H4 (cell line): ENCODE data around the gene SYT6. TPM values are rescaled to one million over a fixed set of nuclear protein-coding genes. Genes with fewer than 3 reads are reported as not detected.

ENCODE experiments used
- DNase-seq: peaks from one replicate; pipeline ENCODE4 v3.0.0-alpha.2; 2015; ENCODE audit warnings: low spot score
- total RNA-seq: library from RNA; depleted of rRNA; stranded (reverse); fragments of >200 nt; shearing (Covaris generic); gene quantifications from 2 replicates; pipeline ENCODE4 v1.2.3, GENCODE V29; 2014

The SYT6 gene
- total RNA-seq, 1 experiment from 2014 or later, result not detected

DNA sequence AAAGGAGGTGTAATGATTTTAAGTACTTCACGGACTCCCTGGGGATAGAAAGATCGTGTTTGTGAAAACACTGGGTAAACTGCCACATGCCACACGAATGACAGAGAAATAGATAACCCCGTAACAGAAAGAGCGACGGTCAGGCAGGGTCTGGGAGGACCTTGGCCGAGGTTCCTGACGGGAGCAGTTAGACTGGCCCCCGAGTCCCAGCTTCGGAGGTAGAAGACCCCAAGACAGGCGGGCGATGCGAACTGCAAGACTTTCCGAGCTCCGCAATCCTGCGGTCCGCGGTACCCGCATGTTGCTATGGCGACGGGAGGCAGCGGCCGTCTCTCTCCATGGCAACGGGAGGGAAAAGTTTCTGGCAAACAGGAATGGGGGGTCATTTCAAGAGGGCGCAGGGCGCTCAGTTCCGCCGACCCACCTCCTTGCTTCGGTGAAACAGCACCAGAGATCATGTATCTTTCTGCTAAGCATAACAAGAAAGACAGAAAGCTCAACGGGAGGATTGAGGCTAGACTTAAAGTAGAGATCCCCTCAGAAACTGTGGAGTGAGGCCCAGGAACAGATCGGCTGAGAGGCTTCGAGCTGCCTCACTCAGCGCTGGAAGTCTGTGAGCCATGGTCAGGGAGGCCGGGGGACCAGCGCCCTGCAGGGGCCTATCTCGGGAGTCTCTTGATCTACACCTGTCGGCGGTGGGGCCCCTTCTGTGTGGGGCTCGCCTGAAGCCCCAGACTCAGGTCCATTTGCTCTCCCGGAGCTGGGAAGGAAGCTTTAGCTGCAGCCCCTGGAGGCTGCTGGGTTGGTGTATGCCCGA lies 685 bp upstream of the SYT6 start:
- DNase-seq, result no peak

GRCh38 chr1:114152508-114153260 lies 985 bp downstream of the SYT6 start:
- DNase-seq, result no peak

DNA sequence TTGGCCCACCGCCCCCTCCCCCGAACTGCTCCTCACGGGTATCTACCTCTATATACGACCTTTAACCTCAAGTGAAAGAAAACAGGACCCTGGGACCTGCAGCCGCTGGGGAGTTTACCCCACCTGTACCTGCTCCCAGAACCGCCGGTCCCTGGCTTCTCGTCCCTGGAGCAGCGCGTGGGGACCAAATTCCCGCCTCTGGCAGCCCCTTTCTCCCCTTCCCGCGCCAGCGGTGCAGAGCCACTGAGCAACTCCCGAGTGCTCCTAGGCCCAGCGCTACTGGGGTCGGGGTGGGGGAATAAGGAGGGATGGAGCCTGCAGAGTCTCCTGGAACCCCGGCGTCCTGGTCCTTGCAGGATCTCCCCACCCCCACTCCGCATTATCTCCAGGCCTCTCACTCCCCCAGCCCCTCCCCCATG lies 1.6 kb downstream of the SYT6 start:
- no peak for DNase-seq

GRCh38 chr1:114150016-114150415 lies 3.7 kb downstream of the SYT6 start:
- no peak for DNase-seq

- DNase-seq, result no peak
Observed at GRCh38 chr1:114149211-114149610, 4.5 kb downstream of the SYT6 start.

DNA sequence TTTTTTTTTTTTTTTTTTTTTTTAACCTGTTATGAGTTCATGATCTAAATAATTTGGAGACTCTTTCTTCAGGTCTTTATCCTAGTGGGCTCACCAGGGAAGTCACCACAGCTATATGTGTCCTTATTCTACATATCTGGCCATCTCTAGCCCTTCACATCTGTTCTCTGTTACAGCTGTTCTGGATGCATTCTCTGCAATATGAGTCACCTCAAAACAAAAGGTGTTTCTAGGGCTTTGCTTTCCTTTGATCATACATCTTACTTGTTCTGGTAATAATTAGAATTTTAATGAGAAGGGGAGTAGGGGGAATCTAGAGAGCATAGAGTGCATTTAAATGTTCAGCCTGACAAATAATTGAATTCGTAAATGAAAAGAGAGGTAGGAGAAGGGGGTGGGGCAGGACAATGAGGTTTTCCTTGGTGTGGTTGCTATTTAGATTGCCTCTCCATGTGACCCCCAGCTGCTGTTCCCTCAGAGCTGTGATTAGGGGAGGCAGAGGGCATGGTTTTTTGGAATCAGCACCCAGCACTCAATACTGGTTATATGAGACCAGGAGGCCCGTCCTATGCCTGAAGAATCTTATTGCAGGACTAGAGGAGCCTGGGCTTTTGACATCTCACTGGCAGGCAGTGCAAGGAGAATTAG lies 8.0 kb downstream of the SYT6 start:
- no peak for DNase-seq

DNA sequence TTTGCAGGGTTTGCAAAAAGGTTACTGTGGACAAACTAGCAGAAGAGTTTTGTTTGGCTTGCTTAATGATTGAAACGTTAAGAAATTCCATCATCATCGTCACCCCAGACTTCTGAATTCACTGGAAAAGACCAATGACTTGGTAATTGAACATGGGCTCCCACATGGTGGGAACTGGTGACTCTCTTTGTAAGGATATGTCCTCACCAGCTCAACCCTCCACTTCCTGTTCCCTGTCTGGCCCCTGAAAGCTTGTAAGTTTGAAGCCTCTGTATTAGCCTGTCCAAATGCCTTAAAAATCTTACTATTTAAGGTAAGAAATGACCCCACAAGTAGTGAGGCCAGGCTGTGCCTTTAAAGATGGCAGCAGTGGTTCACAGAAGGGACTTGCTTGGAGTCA lies 9.7 kb downstream of the SYT6 start:
- DNase-seq, result no peak

GRCh38 chr1:114139540-114139939 lies 14.1 kb downstream of the SYT6 start:
- no peak for DNase-seq

DNA sequence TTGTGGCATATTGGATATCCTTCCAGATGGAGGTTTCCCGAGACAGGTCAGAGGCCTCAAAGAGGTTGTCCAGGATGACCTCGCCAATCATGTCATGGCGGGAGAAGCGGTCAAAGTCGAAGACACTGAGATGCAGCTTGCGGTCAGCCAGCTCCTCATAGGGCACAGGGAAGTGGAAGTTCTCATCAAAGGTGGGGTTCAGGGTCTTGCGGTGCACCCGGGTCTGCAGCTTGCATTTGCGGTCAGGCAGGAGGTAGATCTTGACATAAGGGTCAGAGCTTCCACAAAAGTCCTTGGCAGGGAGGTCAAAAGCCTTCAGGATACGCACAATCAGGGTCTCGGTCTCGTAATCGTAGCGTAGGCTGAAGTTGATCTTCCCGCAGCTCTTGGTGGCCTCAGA lies 16.2 kb downstream of the SYT6 start:
- DNase-seq, result no peak

GRCh38 chr1:114135786-114136185 lies 17.9 kb downstream of the SYT6 start:
- no peak for DNase-seq

DNA sequence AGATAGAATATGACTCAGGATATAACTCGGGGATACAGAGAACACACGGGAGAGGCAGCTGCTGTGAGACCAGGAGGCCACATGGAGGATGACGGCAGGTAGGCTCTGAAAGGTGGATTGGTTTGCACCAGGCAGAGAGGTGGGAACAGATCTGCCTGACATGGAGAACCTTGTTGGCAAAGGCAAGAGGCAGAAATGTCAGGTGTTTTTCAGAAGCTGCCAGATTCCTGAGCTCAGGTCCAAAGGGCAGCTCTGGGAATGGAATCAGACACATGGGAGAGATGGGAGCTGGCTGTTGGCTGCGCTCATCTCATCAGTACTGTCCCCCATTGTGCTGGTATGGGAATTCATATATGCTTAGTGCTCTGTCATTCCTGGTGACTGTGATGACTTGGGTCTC lies 19.2 kb downstream of the SYT6 start:
- DNase-seq, result no peak

DNA sequence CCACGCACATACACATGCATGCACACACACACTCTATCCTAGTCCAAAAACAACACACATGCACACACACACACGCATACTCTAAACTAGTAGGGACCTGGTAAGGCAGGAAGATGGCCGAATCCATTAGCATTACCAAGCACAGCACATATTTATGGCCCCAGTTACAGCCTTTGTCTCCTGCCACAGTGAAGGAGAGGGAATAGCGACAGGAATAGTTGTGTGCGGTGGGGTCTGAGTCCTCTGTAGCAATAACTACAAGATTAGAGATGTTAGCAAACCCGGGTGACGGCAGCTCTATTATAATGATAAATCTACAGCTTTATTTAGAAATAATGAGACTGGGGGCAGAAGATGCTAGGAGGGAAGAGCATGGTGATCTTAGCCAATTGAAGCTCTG lies 20.5 kb downstream of the SYT6 start:
- DNase-seq, result no peak

DNA sequence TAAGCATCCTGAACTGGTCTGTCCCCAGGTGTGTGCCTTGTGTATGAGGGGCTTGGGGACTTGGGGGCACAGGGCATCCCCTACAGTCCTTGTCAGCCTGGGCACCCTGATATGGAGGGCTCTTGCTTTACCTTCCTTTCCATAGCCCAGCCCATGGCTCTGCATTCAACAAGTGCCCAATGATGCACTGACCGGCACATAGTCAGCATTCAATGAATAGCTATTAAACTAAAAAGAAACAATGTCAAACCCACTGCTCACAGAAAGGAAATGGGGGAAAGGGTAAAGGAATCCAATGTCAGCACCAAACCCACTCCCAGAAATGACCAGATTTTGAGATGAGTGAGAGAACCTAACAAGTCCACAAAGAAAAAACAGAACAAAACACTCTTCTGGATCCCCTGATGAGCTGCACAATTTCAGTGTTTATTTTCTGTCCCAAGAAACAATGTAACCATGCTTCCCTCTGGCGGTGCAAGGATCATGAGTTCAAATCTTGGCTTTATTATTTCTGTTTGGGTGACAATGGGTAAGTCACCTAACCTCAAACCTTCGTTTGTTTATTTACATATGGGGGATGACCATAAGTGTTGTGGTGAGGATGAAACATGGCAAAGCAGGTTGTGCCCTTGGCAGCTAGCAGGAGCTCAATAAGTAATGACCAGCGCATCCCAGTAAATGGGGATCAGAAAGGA lies 22.0 kb downstream of the SYT6 start:
- DNase-seq, result no peak

DNA sequence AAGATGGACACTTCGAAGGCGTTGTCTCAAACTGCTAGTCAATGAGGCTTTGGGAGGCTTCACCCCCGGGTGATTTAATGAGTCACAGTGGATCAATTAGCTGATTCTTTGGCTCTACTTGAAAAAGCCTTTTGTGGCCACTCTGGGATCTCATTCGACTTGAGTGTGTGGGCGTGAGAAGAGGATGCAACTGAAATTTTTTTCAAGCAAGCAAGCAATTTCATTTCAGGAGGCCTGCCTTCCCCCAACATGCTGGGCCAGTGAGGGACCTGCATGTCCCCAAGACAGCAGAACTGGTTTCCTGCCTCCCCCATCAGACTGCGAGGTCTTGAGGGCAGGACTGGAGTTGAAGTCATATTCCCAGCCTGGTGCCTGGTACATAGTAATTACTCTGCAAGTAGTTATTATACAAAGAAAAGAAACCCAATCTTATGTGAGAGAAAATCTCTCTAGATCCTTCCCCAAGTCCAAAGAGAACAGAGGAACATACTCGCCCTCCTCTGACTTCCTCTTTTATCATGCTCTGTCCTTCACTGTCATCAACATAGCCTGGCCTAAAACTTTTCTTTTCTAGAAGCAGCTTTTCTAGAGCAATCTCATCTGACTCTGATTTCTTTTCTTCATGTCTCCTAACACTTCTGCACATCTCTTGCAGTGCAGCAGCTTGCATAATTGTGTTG lies 22.7 kb downstream of the SYT6 start:
- no peak for DNase-seq

DNA sequence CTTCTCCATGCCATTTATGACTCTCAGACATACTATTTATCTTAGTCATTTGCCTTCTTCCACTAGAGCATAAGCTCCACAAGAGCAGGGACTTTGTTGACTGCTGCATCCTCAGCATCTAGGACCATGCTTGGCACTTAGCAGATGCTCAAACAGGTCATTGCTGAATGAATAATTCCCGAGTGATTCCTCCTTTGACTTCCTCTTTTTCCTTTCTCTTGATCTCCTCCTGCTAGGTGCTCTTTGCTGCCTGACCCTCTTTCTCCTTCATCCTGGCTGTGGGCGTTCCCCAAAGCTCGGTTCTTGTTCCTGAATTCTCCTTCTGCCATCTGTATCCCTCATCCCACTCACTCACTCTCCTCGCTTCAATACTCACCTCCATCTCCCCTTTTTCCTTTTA lies 23.5 kb downstream of the SYT6 start:
- DNase-seq, result no peak

GRCh38 chr1:114128293-114128692 lies 25.4 kb downstream of the SYT6 start:
- DNase-seq, result no peak

- no peak for DNase-seq
Observed at GRCh38 chr1:114126261-114127095, 27.2 kb downstream of the SYT6 start.

GRCh38 chr1:114124644-114125043 lies 29.0 kb downstream of the SYT6 start:
- DNase-seq, result no peak

DNA sequence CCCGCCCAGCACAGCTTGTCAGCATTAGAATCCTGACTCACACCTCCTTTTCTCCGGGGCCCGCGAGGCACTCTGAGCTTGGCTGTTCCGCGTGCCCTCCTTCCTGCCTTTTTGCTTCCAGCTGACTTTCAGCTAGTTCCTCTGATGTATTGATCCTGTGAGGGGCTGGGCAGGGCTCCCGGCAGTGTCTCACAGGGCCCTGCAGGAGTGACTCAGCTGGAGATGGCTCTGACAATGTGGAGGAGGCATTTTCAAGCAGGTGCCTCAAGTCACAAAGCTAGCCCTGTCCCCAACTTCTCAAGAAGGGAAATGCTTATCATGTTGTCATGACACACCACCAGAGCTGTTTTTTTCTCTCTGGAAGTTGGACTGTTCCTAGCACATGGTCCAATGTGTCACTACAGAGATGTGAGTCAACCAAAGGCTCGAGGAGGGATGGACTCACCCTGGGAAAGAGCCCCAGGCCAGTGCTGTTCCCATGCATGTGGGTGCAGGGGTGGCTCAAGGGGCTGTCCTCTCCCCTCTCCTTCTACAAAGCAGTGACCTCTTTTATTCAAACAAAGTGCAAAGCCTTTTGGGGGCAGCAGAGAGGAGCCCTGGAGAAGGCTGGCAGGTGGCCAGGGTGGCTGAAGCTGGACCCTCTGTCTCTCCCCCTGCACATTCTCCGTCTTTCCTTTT lies 30.6 kb downstream of the SYT6 start:
- no peak for DNase-seq

DNA sequence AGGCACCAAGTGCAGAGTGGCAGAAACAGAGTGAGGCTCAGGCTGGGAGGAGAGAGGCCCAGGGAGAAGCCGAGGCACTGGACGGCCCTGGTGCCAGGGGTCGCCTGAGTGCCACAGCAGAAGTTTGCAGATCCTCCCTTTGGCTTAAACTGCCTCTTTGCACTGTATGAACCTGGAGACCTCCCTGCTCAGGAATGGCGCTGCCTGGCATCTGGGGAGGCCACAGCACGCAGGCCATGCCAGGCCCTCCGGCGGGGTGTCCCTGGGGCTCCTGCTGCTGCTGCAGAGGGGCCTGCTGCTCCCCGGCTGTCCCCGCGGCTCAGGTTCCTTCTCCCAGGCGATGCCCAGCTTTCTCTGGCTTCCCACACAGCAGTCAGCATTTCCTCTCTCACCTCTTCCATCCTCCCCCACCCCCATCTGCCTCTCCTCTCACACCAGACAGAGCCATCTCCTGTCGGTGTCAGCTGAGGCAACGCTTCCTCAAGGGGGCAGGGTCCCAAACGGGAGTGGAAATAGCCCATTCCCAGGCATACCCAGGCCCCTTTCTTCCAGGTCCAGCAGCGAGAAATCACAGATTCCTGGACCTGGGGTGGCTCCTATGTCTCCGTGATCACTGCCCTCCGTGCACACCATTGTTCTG lies 35.2 kb downstream of the SYT6 start:
- DNase-seq, result no peak
